NB4 (cell line): ENCODE data around the gene CSNK1D.
A peak's percentile ranks its signal among the peaks of the same experiment; 100 is the strongest.

ENCODE experiments used
- CTCF ChIP-seq: IDR thresholded peaks from one replicate; pipeline ENCODE4 v1.5.1; 2012; ENCODE audit warnings: low read depth, low read length
- MAX ChIP-seq: IDR thresholded peaks from 2 replicates; pipeline ENCODE4 v1.6.1; 2011; ENCODE audit warnings: low read depth, low read length
- MYC ChIP-seq: IDR thresholded peaks from 2 replicates; pipeline ENCODE4 v1.6.1; 2011; ENCODE audit warnings: low read depth, low read length
- POLR2A ChIP-seq: IDR thresholded peaks from 2 replicates; pipeline ENCODE4 v1.6.1; 2011; ENCODE audit warnings: mild to moderate bottlenecking; ENCODE audit not compliant: insufficient read length; ENCODE audit errors: extremely low read depth

GRCh38 chr17:82212331-82213250 is 60.9 kb downstream of the CSNK1D start, which contains the start of gene CCDC57:
- no peak for TF ChIP-seq CTCF
- TF ChIP-seq POLR2A = peak; percentile 22
- 0 out of 2 replicates have a peak, but pooled peaks have one; percentile 1 for TF ChIP-seq MYC
- peak; percentile 50 for TF ChIP-seq MAX
